Medulla oblongata (tissue), 1 donor: ENCODE data around the gene SHANK1.

ENCODE experiments used
- DNase-seq: peaks from one replicate; pipeline ENCODE4 v3.0.0-alpha.2; 2015; ENCODE audit errors: extremely low spot score

The SHANK1 gene

DNA sequence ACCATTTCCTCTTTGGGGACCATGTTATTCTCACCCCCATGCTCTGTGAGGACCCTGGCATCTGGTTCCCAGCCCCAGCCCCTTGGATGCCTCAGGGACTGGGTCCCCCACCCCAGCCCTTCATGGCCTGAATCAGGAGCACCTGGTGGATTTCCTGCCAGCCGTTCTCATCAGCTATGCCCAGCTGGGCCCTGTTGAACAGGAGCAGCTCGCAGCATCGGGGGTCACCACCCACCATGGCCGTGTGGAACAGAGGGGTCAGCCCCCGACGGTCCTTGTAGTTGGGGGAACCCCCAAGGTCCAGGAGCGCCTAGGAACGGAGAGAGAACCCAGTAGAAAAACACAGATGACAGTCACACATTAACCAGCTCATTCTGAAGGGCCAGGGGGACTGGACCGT, 7.8 kb downstream of the SHANK1 start:
- DNase-seq = no peak

DNA sequence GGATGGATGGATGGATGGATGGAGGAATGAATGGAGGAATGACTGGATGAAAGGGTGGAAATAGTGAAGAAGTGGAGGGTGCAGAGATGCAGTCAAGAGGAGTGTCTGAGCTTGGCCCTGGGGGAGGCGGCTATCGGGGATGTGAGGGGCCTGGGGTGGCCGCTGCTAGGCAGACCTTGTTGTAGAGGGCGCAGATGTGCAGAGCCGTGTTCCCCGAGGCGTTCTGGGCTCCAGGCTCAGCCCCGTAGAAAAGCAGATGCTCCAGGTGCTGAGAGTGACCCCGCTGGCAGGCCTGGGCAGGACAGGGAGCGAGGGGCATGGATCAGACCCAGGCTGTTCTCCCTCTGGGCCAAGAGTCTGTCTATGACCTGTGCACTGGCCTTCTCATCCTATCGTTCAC, 8.4 kb downstream of the SHANK1 start:
- DNase-seq = no peak

DNA sequence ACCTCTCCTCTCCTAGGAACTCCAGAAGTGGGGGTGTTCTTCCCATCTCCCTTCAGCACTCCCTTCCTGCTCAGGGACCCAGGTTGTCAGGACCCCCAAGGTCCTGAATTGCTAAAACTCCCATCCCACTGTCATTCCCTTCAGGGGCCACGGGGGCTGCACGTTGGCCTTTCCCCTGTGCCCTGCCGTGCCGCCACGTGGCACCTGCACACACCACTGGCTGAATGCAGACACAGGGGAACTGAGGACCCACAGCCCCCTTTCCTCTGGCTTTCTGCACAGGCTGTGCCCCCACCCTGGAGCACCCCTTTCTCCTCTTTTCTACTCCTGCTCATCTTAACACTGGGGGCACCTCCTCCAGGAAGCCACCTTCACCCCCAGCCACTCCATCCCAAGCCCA, 9.0 kb downstream of the SHANK1 start:
- no peak for DNase-seq

DNA sequence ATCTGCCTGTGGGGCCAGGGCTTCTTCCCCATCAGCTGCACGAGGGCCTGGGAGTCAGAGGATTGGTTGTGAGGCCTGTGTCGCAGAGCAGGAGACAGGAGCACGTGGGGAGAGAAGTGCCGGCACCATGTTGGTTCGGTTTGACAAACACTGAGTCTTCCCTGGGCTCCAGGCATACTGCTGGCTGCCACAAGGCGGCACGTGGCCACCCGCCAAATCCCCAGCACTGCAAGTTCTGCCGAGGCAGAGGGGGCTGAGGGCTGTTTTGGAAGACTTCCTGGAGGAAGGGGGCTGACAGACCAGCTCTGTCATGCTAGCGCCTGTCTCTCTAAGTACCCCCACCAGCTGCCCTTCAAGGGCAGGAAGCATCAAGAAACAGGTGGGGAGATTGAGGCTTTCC, 9.5 kb downstream of the SHANK1 start:
- no peak for DNase-seq

DNA sequence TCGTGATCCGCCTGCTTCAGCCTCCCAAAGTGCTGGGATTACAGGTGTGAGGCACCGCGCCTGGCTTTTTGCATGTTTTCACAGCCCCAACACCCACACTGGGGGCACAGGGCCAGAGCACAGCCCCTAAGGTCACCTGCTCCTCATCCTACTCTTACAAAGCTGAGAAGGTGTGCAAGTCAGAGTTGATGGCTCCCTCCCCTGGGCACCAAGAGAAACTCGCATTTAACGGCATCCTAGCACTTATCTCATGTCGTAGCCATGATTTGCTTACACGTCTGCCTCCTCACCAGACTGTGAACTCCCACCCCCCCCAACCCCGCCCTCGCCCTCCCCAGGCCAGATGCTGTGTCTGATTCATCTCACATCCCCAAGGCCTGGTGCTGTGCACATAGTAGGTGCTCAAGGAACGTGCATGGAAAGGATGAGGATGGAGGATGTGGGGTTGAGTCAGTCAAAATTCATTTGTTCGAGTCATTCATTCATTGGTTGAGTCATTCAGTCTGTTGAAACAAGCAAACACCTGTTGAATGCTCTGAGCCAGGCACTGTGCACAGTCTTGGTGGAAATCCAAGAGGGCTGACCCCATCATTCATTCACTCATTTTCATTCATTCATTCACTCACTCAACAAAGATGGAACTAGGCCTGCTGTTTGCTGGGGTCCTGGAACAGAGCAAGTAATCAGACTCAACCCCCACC, 11.3 kb downstream of the SHANK1 start:
- no peak for DNase-seq

DNA sequence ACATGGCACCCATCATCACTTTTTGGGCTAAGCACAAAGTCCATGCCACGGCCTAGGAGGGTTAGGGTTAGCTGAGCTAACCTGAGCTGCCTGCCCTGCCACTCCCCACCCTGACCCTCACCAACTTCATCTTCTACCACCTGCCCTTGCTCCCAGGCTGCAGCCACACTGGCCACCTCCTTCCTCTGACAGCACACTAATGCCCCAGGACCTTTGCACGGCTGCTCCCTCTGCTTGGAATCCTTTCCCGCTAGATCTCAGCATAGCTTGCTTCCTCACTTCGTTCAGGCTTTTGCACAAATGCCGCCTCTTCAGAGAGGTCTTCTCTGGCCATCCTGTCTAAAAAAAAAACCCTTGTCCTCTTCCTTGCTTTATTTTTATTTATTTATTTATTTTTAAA, 13.2 kb downstream of the SHANK1 start:
- no peak for DNase-seq

DNA sequence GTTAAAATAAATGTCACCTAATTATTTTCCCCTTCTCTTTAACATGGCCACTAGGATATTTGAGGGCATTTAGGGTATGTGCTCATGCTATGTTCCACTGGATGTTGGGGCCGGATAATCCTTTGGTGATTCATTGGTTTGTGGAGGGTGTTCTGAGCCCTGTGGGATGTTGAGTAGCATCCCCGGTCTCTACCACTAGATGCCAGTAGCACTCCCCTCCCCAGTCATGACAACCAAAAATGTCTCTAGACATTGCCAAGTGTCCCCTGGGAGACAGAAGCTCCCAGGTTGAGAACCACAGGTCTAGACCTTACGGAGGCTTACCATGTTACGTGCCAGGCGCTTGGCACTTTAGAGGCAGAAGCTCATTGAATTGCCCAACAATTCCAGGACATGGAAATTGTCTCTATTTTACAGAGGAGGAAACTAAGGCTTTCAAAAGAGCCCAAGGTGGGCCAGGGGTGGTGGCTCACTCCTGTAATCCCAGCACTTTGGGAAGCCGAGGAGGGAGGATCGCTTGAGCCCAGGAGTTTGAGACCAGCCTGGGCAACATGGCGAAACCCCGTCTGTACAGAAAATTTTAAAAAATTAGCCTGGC, 14.1 kb downstream of the SHANK1 start:
- DNase-seq = peak; percentile 21

DNA sequence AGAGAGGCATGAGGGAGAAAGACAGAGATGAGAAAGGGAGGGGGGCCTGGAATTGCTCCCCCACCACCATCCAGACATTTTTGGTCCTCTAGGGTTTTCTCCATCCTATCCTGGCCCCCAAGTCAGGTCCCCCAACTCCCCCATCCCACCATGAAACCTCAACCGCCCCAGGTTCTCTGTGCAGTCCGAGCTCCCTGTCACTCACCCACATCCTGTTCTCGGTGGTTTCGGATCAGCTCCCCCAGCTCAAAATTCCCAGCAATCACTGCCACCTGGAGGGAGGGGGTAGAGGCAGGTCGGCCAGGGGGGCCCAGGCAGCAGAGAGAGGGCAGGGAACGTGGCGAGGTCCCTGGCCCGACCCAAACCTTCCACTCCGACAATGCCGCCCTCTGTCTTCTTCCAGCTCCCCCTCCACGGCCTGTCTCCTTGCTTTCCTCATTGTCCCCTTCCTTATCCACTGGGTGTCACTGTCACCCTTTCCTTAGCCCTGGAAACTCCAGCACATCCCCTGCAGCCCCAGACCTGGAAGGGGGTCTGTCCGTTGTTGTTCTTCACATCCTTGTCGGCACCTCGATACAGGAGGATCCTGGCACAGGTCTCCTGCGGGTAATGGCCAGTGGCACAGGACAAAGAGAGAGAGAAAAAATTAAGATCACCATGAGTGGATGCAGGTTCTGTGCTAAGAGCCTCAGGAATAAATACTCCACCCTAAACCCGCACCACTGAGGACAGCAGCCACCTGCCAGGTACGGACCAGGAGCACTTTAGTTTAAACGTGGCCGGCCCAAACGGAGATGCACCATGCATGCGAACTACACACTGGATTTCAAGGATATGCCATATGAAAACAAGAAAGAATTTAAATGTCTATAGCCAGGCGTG, 15.4 kb downstream of the SHANK1 start:
- no peak for DNase-seq

DNA sequence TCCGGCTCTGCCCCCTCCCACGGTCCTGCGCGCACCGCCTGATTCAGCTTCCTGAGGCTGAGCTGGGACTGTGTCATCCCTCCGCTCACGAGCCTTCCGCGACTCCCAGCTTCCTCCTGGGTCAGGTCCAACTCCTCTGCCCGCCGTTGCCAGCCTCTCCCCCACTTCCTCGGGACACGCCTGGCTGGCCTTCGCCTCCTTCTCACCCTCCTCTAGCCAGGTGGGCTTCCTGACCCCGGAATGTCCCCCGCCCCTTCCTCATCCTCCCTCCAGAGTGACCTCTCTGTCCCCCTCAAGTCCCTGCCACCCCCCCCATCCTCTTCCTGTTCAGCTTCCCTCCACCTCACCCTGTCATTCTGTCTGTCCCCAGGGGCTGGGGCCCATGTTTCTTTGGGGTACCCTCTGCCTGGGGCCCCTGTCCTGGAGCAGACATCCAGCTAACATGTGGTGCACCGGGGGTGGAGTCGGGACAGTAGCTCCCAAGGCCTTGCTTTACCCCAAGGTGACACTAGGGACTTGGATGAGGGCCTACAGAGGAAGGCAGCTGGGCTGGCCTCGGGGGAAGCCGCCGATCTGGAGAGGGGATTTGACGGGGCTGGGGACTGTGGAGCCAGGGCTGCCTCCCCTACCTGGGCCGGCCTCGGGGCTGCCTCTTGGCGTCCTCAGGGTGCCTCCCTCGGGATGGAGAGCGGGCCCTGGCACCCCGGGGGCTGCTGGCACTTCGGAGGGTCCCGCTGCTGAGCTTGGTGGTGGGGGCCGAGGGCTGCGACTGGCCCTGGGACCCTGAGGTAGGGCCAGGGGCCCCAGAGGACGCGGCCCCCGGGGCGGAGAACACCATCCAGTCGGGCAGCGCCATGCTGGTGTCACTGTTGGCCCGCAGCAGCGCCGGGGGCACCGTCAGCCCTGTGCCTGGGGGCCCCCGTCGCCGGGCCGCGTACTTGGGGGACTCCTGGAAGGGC, 16.5 kb downstream of the SHANK1 start:
- no peak for DNase-seq

DNA sequence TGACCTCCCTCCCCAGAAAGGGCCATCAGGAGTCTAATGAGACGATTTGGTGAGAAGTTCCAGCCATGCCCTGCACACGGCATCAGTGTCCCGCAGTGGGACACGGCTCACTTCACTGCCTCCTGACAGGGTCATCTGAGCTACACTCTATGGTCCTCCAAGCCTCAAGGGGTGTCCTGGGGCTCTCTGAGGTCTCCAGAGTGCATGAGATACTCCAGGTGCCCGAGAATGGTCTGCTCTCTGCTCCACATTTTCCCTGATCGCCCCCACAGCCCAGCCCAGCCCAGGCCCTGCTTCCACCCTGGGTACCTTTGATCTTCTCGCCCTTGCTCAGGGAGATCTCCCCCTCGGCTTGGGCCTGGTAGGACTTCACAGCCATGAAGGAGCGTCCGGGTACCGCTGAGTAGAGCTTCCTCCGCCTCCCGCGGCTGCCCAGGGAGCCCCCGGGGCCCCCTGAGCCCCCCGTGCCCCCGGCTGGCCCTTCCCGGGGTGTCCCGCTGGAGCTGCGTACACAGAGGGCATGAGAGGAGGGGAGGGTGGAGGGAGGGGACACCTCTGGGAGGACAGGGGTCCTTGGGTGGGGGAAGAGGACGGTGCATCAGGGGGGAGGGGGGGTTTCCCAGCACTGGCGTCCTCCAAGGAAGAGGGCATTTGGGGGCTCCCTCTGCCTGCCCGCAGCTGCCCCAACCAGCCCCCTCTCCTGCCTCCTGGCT, 17.3 kb downstream of the SHANK1 start:
- no peak for DNase-seq

DNA sequence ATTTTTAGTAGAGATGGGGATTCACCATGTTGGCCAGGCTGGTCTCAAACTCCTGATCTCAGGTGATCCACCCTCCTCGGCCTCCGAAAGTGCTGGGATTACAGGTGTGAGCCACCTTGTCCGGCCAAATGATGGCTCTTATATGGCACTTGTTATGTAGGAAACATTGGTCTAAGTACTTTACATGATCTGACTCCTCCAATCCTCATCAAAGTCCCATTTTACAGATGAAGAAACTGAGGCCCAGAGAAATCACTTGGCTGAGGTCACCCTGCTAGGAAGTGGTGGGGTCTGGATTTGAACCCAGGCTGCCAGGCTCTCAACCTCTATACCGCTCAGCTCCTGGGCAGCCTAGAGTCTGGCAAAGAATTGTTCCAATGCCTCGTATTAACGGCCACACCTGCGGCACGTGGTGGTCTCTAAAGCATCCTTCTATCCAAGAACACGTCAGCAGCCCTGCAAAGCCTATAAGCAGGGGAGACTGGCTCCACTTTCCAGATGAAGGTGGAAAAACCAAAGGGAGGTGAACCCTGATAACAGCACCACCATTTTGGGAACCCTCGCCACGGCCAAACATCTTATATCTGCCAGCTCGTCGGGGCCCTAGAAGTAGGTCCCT, 18.1 kb downstream of the SHANK1 start:
- DNase-seq = no peak

DNA sequence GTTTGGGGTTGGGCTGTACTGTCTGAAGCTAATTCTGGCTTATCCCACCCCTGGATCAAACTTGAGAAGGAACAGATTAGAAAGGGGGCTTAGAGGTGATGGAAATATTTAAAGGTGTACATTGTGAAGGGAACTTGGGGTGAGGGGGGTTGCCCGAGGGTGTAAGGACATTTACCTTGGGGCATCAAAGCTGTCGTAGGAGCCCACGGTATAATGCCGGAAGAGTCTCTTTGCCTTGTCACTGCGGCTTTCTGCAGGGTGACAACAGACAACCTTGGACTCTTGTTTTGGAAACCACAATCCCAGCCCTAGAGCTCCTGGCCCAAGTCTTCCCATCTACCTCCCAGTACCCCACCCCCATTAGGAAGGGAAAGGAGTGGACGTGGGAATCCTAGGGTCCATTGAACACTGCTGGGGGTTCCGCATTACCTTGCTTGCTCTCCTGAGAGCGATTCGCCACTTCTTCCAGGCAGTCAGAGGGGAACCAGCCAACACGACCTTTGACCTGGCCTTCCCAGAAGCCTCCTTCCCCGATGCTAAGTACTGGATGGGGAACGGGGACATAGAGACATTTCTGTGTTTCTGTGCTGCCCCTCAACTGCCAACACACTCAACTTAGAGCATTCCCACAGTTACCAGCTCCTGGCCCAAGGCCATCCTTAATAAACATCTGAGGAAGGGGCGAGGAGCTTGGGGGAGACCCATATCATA, 22.0 kb downstream of the SHANK1 start:
- DNase-seq = no peak

DNA sequence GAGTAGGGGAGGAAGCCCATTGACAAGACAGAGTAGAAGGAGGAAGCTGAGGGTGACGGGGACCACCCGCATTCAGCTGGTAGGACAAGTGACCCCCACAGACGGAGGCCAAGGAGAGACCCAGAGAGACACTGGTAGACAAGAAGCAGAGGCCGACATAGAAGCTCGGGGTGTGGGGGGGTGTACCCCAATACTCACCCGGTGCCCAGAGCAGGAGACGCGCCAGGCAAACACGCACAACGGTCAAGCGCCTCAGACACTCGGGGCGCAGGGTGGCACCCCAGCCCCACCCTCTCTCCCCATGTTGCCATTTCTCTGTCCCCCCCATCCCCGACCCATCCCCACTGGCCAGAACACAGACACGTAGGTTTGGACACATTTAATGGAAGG, 23.5 kb downstream of the SHANK1 start:
- no peak for DNase-seq

DNA sequence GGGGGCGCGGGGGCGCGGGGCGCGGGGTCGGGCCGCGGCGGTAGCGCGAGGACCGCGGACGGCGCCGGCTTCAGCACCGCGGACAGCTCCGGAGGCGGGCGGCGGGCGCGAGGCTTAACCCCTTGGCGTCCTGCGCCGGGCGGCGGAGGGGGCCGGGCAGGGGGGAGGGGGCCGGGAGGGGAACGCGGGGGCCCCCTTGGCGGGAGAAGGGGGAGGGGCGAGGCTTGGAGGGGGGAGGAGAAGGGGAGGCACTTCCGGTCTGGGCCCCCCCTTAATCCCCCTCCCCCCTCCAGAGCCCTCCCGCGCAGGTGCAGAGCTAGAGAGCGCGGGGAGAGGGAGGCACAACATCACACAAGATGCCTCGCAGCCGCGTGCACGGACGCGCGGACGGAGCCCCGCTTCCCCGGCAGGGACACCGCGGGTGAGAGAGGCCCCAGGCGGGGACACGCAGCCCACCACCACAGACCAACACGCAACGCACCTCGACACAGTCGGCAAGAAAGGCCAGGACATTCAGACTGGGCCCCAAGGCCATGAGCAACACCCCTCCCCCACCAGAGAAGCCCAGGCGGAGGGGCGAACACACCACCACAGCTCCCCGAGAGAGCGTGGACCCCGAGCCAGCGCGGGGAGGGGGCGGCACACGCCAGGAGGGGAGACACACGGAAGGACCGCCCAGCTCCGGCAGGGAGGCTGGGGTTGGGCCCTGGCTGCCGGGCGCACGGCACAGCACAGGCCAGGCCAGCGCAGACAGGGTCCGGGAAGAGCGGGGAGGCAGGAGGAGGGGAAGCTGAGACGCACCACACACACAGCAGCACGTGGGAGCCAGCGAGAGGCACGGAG, 24.1 kb downstream of the SHANK1 start:
- DNase-seq = no peak

DNA sequence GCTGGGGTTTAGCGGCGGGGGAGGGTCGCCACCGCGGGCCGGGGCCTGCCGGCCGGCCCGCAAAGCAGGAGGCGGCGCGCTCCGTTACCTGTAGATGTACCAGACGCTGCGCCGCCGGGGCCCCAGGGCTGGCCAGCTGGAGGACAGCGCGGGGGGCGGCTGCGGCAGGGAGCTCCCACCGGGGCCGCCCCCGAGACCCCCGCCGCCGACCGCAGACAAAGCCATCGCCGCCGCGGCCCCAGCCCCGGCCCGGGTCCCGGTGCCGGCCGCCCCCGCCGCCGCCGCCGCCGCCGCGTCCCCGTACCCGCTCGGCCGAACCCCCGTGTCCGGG, 24.8 kb downstream of the SHANK1 start:
- DNase-seq = no peak

DNA sequence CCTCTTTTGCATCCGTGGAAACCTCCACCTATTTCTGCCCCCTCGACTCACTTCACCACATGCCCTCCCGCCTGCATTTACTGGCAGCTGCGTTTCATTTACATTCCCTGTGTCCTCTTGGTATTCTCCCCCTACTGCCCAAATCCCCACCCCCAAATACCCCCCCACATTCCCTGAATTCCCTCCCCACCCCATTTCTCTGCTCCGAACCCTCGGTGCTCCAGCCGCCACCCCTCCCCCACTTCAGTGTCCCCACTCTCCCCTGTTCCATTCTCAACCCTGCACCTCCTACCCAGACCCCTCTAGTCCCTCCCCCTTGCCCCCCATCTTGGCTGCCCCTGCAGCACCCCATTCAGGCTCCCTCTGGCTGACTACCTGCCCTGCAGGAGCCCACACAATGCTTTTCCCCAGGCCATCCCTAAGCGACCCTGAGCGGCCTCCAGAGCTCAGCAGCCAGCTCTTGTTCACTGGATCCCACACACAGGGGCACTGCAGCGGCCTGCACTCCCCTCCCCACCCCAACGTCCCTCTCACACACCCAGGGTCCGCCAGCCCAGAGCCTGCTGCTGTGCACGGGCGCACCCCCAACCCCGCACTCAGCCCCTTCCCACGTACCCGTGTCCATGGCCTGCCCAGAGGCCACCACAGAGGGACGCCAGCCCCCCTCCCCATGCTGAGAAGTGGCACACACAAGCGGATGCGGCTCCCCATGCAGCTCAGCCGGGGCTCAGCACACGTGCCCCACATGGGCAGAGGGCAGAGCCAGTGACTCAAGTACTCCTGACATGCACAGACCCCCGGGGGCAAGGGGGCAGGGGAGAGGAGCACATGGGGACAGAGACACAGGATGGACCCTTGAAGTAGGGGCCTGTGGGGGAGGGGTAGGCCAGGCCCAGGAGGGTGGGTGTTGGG, 26.3 kb downstream of the SHANK1 start:
- DNase-seq = no peak

DNA sequence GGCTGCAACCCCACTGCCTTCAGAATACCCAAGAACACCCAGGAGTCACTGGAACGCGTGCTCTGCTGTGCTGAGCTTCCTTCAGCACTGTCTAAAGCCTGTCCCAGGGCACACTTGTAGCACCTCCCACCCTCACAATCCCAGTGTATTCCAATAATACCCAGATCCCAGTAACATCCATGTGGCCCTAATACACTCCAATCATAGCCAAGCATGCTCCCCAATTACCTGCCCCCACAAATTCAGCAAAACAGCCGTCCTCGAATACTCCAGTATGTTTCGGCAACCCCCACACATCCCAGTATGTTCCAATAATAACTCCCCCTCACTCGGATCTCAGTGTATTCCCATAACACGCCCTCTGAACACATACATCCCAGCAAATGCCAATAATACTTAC, 29.2 kb downstream of the SHANK1 start:
- DNase-seq = no peak

DNA sequence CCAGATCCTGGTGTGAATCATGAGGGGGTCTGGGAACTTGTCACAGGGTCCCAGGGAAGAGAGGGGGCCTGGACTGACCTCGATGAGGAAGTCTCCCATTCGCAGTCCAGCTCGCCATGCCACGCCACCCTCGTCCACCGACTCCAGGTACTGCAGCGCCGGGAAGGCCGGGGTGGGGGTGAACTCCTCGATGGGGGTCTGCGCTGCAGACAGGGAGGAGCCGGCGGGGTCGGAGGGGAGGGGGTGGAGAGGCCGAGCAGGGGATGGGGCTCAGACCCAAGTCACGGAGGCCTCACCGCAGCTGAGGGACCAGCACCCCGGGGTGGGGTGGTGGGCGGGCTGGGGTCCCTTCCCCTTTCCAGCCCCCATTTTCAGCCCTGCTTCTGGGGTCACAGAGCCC, 30.8 kb downstream of the SHANK1 start:
- no peak for DNase-seq
